MM.1S (cell line): ENCODE results near the gene GABBR1.

Experiments used
- DNase-seq: peaks from one replicate; pipeline ENCODE4 v3.0.0-alpha.2; 2015
- H2AFZ ChIP-seq: fragments of 300-600 bp; sonication (generic); 2 replicates; pipeline ENCODE4 v1.6.0; 2016; ENCODE audit warnings: antibody characterized with exemption, low read length
- H3F3A ChIP-seq: fragments of 300-600 bp; sonication (generic); 2 replicates; pipeline ENCODE4 v1.6.1; 2016; ENCODE audit warnings: mild to moderate bottlenecking, antibody characterized with exemption, low read length, moderate library complexity, mixed read lengths; ENCODE audit not compliant: insufficient read depth
- H3K27ac ChIP-seq: fragments of 300-600 bp; sonication (generic); 2 replicates; pipeline ENCODE4 v1.5.1; 2016; ENCODE audit warnings: mild to moderate bottlenecking, low read length
- H3K27me3 ChIP-seq: fragments of 300-600 bp; sonication (generic); replicated peaks from 2 replicates; pipeline ENCODE4 v1.6.0; 2016; ENCODE audit warnings: low read length; ENCODE audit not compliant: insufficient read depth
- H3K36me3 ChIP-seq: fragments of 300-600 bp; sonication (generic); replicated peaks from 2 replicates; pipeline ENCODE4 v1.6.1; 2016; ENCODE audit warnings: mild to moderate bottlenecking, low read length, mixed read lengths; ENCODE audit not compliant: insufficient read depth
- H3K4me1 ChIP-seq: fragments of 300-600 bp; sonication (generic); 2 replicates; pipeline ENCODE4 v1.6.1; 2016; ENCODE audit warnings: low read length, mixed read lengths
- H3K4me2 ChIP-seq: fragments of 300-600 bp; sonication (generic); 2 replicates; pipeline ENCODE4 v1.6.0; 2016; ENCODE audit warnings: low read depth, low read length
- H3K4me3 ChIP-seq: fragments of 300-600 bp; sonication (generic); 2 replicates; pipeline ENCODE4 v1.5.1; 2016; ENCODE audit warnings: low read length, mixed read lengths
- H3K79me2 ChIP-seq: fragments of 300-600 bp; sonication (generic); 2 replicates; pipeline ENCODE4 v1.6.1; 2016; ENCODE audit warnings: mixed run types, low read length, mixed read lengths
- H3K9ac ChIP-seq: fragments of 300-600 bp; sonication (generic); 2 replicates; pipeline ENCODE4 v1.6.1; 2016; ENCODE audit warnings: low read length, mixed read lengths
- H3K9me2 ChIP-seq: fragments of 300-600 bp; sonication (generic); replicated peaks from 2 replicates; pipeline ENCODE4 v1.6.1; 2016; ENCODE audit warnings: mild to moderate bottlenecking, low read length, mixed read lengths; ENCODE audit not compliant: insufficient read depth
- H3K9me3 ChIP-seq: fragments of 300-600 bp; sonication (generic); replicated peaks from 2 replicates; pipeline ENCODE4 v1.6.1; 2016; ENCODE audit warnings: mild to moderate bottlenecking, low read length, mixed read lengths; ENCODE audit not compliant: insufficient read depth
- H4K20me1 ChIP-seq: fragments of 300-600 bp; sonication (generic); 2 replicates; pipeline ENCODE4 v1.6.1; 2016; ENCODE audit warnings: mild to moderate bottlenecking, low read length, moderate library complexity, mixed read lengths; ENCODE audit not compliant: insufficient read depth
- CTCF ChIP-seq: fragments of 300-600 bp; sonication (generic); IDR thresholded peaks from 2 replicates; pipeline ENCODE4 v1.5.1; 2016; ENCODE audit warnings: antibody characterized with exemption, low read length, mixed read lengths
- EZH2 ChIP-seq: fragments of 300-600 bp; sonication (generic); optimal IDR thresholded peaks from 2 replicates; pipeline ENCODE3; 2017; ENCODE audit warnings: low read depth, mild to moderate bottlenecking, antibody characterized with exemption, low read length, mixed read lengths
- EZH2phosphoT487 ChIP-seq: fragments of 300-600 bp; sonication (generic); IDR thresholded peaks from 2 replicates; pipeline ENCODE4 v1.6.1; 2018; ENCODE audit warnings: antibody characterized with exemption, low read length

The GABBR1 gene

GRCh38 chr6:29661071-29661470 lies 28.1 kb upstream of the GABBR1 start:
- Histone ChIP-seq H3K27me3 (no peaks in the 10 kb centered on the region), H3K4me3 (no peak overlapping the region), H3K9me2 (no peaks in the 10 kb centered on the region), H3K9ac (no peak overlapping the region), H2AFZ (no peak overlapping the region), H3K4me1 (peaks cover 8% of the 10 kb centered on the region), H3K79me2 (no peaks in the 10 kb centered on the region), H4K20me1 (no peaks in the 10 kb centered on the region), H3K9me3 (no peaks in the 10 kb centered on the region), H3K27ac (no peak overlapping the region), H3F3A (no peaks in the 10 kb centered on the region), H3K4me2 (no peak overlapping the region), H3K36me3 (no peaks in the 10 kb centered on the region)
- no peak for DNase-seq
- no peak for TF ChIP-seq CTCF
- no peak for TF ChIP-seq EZH2phosphoT487
- no peak for TF ChIP-seq EZH2

- no peaks in the 10 kb centered on the region for H4K20me1 ChIP-seq
- 0 out of 2 replicates have a peak within 1 kb of the TSS, but pooled peaks have one; percentile 4 for H3K4me2 ChIP-seq
- H3K27ac ChIP-seq, result no peak within 1 kb of the TSS
- H3K79me2 ChIP-seq, result no peaks in the 10 kb centered on the region
- H3K9me2 ChIP-seq, result no peaks in the 10 kb centered on the region
- no peak within 1 kb of the TSS for H3K9ac ChIP-seq
- H3K9me3 ChIP-seq, result no peaks in the 10 kb centered on the region
- no peak within 1 kb of the TSS for H2AFZ ChIP-seq
- no peaks in the 10 kb centered on the region for H3K27me3 ChIP-seq
- H3F3A ChIP-seq, result no peaks in the 10 kb centered on the region
- no peak within 1 kb of the TSS for H3K4me3 ChIP-seq
- no peak for DNase-seq
- no peaks in the 10 kb centered on the region for H3K36me3 ChIP-seq
- TF ChIP-seq EZH2phosphoT487, result no peak
- TF ChIP-seq CTCF, result no peak
- no peak for TF ChIP-seq EZH2
- H3K4me1 ChIP-seq, result peaks cover 17% of the 10 kb centered on the region
Observed at GRCh38 chr6:29656798-29657197, 23.8 kb upstream of the GABBR1 start, which contains the start of gene MOG. MOG (plus strand) TSS chr6:29657092; CDS start chr6:29657210, 118 bp downstream.

GRCh38 chr6:29656157-29656556 lies 23.2 kb upstream of the GABBR1 start:
- Histone ChIP-seq H2AFZ (no peak overlapping the region), H3K27me3 (no peaks in the 10 kb centered on the region), H3K9me3 (no peaks in the 10 kb centered on the region), H3K9ac (no peak overlapping the region), H3K36me3 (no peaks in the 10 kb centered on the region), H3K4me3 (no peak overlapping the region), H3K9me2 (no peaks in the 10 kb centered on the region), H4K20me1 (no peaks in the 10 kb centered on the region), H3F3A (no peaks in the 10 kb centered on the region), H3K27ac (no peak overlapping the region), H3K4me1 (peaks cover 17% of the 10 kb centered on the region), H3K79me2 (no peaks in the 10 kb centered on the region), H3K4me2 (0 out of 2 replicates have a peak overlapping the region, but pooled peaks have one; percentile 4)
- TF ChIP-seq EZH2 (no peak), EZH2phosphoT487 (no peak), CTCF (no peak)
- DNase-seq, result no peak
